ENCODE results near the gene ADNP2. TPM values are rescaled to one million over a fixed set of nuclear protein-coding genes. Genes with fewer than 3 reads are reported as not detected.

Gene ADNP2
- total and polyA plus RNA-seq, 2 donors (not counting 3 experiments of a cell fraction or from before 2014, with no cell fraction given) = 10.2 to 20.6 TPM

DNA sequence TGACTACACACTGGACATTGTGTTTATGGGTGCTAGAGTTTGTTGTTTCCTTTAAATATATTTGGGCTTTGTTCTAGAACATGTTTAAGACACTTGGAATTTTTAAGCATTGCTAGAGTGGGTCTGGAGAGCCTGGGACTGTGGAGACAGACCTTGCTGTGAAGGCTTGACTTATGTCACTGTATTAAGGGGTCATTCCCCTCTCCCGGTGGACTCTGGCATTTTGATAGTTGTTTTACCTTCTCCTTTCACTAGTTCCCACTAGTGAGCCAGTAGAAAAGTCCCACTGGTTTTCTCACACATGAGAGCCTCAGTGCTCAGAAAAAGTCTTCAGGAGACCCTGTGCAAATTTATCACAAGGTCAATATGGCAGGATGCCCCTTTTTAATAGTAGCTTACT, 18.6 kb downstream of the ADNP2 start:
- Histone ChIP-seq H3K36me3 (ENCODE audit: control insufficient read depth in 2 of 2, extremely low read depth in 1 of 2, insufficient read depth in 2 of 2, low read length in 2 of 2) (no peaks in the 10 kb centered on the region), H2AFZ (ENCODE audit: low read depth, low read length) (no peak overlapping the region), H3K9me3 (replicated peaks; ENCODE audit: control insufficient read depth, insufficient read depth, low read length) (no peaks in the 10 kb centered on the region), H3K27ac (ENCODE audit: insufficient read depth, low read depth, low read length) (no peak overlapping the region), H3K4me1 (ENCODE audit: control insufficient read depth, extremely low read depth, insufficient read depth, low read length) (no peaks in the 10 kb centered on the region), H3K27me3 (ENCODE audit: control insufficient read depth in 2 of 2, insufficient read depth in 2 of 2, low read length in 2 of 2) (no peaks in the 10 kb centered on the region), H3K4me3 (replicated peaks in 1 of 3; ENCODE audit: insufficient read depth in 1 of 3, low read depth in 1 of 3, low read length in 3 of 3) (no peak overlapping the region), H3K79me2 (ENCODE audit: control insufficient read depth, insufficient read depth, low read length) (peaks cover 79% of the 10 kb centered on the region), H3K9me1 (replicated peaks; ENCODE audit: control insufficient read depth, extremely low read depth, insufficient read depth, low read length) (no peaks in the 10 kb centered on the region), H3K9ac (replicated peaks; ENCODE audit: extremely low read depth, insufficient read depth, low read length) (no peak overlapping the region), H3K4me2 (ENCODE audit: insufficient read depth, low read length) (no peak overlapping the region), H4K20me1 (replicated peaks; ENCODE audit: control insufficient read depth, extremely low read depth, insufficient read depth, low read length) (peaks cover 2% of the 10 kb centered on the region)
- TF ChIP-seq JUN (IDR thresholded peaks at IDR 0.05; ENCODE audit: borderline replicate concordance, insufficient read depth, insufficient read length, low read depth) (no peak), MYC (IDR thresholded peaks at IDR 0.05; ENCODE audit: low read depth, low read length) (no peak), POLR2A (IDR thresholded peaks at IDR 0.05; ENCODE audit: low read depth, low read length) (no peak), GATA2 (IDR thresholded peaks at IDR 0.05; ENCODE audit: insufficient read depth, insufficient read length, low read depth, low read length) (no peak), POLR2AphosphoS5 (IDR thresholded peaks at IDR 0.05; ENCODE audit: insufficient read depth, low read depth, low read length) (no peak), FOS (IDR thresholded peaks at IDR 0.05; ENCODE audit: borderline replicate concordance, insufficient read depth, low read length) (no peak)
- TF ChIP-seq, protein P1, sequence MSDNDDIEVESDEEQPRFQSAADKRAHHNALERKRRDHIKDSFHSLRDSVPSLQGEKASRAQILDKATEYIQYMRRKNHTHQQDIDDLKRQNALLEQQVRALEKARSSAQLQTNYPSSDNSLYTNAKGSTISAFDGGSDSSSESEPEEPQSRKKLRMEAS (IDR thresholded peaks at IDR 0.05; ENCODE audit: insufficient read depth, insufficient read length) = no peak
- TF ChIP-seq, protein P2, sequence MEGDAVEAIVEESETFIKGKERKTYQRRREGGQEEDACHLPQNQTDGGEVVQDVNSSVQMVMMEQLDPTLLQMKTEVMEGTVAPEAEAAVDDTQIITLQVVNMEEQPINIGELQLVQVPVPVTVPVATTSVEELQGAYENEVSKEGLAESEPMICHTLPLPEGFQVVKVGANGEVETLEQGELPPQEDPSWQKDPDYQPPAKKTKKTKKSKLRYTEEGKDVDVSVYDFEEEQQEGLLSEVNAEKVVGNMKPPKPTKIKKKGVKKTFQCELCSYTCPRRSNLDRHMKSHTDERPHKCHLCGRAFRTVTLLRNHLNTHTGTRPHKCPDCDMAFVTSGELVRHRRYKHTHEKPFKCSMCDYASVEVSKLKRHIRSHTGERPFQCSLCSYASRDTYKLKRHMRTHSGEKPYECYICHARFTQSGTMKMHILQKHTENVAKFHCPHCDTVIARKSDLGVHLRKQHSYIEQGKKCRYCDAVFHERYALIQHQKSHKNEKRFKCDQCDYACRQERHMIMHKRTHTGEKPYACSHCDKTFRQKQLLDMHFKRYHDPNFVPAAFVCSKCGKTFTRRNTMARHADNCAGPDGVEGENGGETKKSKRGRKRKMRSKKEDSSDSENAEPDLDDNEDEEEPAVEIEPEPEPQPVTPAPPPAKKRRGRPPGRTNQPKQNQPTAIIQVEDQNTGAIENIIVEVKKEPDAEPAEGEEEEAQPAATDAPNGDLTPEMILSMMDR (IDR thresholded peaks at IDR 0.05; ENCODE audit: extremely low read depth in 1 of 2, insufficient read depth in 1 of 2, low read depth in 1 of 2, low read length in 2 of 2) = no peak
- DNase-seq (ENCODE audit: low read depth, low spot score) (no peak), FAIRE-seq (no peak)
- dilution Hi-C loops (cut with MboI; ENCODE audit: extremely low pct_ligation_motif_present, low sequenced_read_pairs) (no loop called here), intact Hi-C loops (cut with micrococcal nuclease) (no loop called here)
- BruUV-seq (replicated peaks) = no TSS peak
- ChIA-PET POLR2A (no interaction called here), CTCF (no interaction called here)
